Body of pancreas (tissue), 4 donors: ENCODE data around the gene GSAP.

ENCODE experiments used
- CTCF ChIP-seq, 7 experiments: fragments of 450-650 bp in 4 of 7; fragments of 200-600 bp in 3 of 7; sonication (generic) in 3 of 7; IDR thresholded peaks; one replicate each; pipeline ENCODE4 v1.5.1; 2016 to 2019; ENCODE audit warnings: antibody characterized with exemption in 7 of 7
- POLR2A ChIP-seq, 3 donors: fragments of 450-650 bp; IDR thresholded peaks; one replicate each; pipeline ENCODE4 v1.6.1; 2016; ENCODE audit warnings: antibody characterized with exemption in 3 of 3, mild to moderate bottlenecking in 2 of 3

DNA sequence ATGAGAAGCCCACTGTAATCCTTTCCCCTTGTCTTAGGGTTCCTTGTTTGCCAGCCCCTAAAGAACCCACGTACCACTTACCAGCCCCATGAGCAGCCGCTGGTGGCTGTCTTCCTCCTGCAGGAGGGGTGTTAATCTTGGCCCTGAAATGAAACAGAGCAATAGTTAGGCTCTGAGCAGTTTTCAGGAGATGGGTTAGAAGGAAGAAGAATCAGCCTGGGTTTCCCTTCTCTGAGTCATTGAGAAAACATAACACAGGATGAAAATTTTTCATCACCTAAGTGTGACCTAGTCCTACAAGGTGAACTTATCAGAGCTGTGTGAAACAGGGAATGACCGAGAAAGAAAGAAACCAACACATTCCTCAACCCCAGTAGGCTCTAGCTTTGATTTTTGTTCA is 90.0 kb downstream of the GSAP start:
- no peak for TF ChIP-seq CTCF (IDR thresholded peaks at IDR 0.05)
- TF ChIP-seq POLR2A (IDR thresholded peaks at IDR 0.05) = no peak
